ENCODE results near the gene CD81.

The CD81 gene

DNA sequence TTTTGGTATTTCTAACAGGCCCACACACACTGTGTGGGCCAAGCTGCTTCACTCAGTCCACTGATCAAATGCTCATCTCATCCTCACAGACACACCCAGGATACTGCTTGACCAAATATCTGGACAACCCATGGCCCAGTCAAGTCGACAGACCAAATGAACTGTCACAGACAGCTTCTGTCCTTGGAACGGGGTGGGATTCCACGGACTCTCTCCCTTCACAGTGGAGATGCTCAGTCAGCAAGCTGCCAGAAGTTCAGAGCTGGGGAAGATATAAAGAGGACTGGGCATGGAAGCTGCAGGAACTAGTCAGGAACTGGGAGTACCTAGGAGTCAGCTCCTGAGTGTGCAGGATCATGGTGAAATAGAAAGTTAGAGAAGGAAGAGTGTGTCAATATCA is 34.6 kb upstream of the CD81 start (continued):
- TF ChIP-seq POU6F1 (CRISPR knock-in tag; IDR thresholded peaks at IDR 0.05; ENCODE audit: borderline replicate concordance, low read depth) (no peak), ZFP30 (CRISPR knock-in tag; IDR thresholded peaks at IDR 0.05) (no peak), PPARA (CRISPR knock-in tag; IDR thresholded peaks at IDR 0.05; ENCODE audit: borderline replicate concordance) (no peak), ISL1 (CRISPR knock-in tag; IDR thresholded peaks at IDR 0.05) (no peak), ZNF70 (CRISPR knock-in tag; IDR thresholded peaks at IDR 0.05) (no peak), ARNTL (CRISPR knock-in tag; IDR thresholded peaks at IDR 0.05; ENCODE audit: borderline replicate concordance, low read depth) (no peak), CSDC2 (CRISPR knock-in tag; IDR thresholded peaks at IDR 0.05) (no peak), OSR1 (CRISPR knock-in tag; IDR thresholded peaks at IDR 0.05) (no peak), TOX (CRISPR knock-in tag; IDR thresholded peaks at IDR 0.05; ENCODE audit: borderline replicate concordance) (no peak)
- TF ChIP-seq, protein P1, sequence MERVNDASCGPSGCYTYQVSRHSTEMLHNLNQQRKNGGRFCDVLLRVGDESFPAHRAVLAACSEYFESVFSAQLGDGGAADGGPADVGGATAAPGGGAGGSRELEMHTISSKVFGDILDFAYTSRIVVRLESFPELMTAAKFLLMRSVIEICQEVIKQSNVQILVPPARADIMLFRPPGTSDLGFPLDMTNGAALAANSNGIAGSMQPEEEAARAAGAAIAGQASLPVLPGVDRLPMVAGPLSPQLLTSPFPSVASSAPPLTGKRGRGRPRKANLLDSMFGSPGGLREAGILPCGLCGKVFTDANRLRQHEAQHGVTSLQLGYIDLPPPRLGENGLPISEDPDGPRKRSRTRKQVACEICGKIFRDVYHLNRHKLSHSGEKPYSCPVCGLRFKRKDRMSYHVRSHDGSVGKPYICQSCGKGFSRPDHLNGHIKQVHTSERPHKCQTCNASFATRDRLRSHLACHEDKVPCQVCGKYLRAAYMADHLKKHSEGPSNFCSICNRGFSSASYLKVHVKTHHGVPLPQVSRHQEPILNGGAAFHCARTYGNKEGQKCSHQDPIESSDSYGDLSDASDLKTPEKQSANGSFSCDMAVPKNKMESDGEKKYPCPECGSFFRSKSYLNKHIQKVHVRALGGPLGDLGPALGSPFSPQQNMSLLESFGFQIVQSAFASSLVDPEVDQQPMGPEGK (CRISPR knock-in tag; IDR thresholded peaks at IDR 0.05; ENCODE audit: borderline replicate concordance), result no peak

DNA sequence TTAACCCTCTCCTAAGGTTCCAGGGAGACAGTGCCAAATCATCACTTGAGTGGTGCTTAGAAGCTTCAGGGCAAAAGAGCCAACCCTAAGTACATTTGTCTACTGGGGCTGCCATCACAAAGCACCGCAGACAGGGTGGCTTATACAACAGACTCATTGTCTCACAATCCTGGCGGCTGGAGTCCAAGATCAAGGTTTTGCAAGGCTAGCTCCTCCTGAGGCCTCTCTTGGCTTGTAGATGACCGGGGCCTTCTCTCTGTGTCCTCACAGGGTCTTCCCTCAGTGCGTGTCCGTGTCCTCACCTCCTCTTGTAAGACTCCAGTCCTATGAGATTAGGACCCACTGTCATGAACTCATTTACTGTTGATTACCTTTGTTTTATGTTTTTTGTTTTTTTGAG is 34.1 kb upstream of the CD81 start:
- no peak for ATAC-seq
- TF ChIP-seq, protein P2, sequence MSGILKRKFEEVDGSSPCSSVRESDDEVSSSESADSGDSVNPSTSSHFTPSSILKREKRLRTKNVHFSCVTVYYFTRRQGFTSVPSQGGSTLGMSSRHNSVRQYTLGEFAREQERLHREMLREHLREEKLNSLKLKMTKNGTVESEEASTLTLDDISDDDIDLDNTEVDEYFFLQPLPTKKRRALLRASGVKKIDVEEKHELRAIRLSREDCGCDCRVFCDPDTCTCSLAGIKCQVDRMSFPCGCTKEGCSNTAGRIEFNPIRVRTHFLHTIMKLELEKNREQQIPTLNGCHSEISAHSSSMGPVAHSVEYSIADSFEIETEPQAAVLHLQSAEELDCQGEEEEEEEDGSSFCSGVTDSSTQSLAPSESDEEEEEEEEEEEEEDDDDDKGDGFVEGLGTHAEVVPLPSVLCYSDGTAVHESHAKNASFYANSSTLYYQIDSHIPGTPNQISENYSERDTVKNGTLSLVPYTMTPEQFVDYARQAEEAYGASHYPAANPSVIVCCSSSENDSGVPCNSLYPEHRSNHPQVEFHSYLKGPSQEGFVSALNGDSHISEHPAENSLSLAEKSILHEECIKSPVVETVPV (CRISPR knock-in tag; IDR thresholded peaks at IDR 0.05), result no peak
- TF ChIP-seq ZFP30 (CRISPR knock-in tag; IDR thresholded peaks at IDR 0.05), result no peak
- TF ChIP-seq BACH2 (CRISPR knock-in tag; IDR thresholded peaks at IDR 0.05; ENCODE audit: borderline replicate concordance), result no peak
- TF ChIP-seq ARNTL (CRISPR knock-in tag; IDR thresholded peaks at IDR 0.05; ENCODE audit: borderline replicate concordance, low read depth), result no peak
- TF ChIP-seq ZNF565 (CRISPR knock-in tag; conservative IDR thresholded peaks at IDR 0.05; ENCODE audit: low read depth), result no peak
- no peak for TF ChIP-seq SNAI2 (CRISPR knock-in tag; IDR thresholded peaks at IDR 0.05)
- no peak for TF ChIP-seq ZNF8 (CRISPR knock-in tag; IDR thresholded peaks at IDR 0.05)
- no peak for TF ChIP-seq PPARA (CRISPR knock-in tag; IDR thresholded peaks at IDR 0.05; ENCODE audit: borderline replicate concordance)
- TF ChIP-seq POU6F1 (CRISPR knock-in tag; IDR thresholded peaks at IDR 0.05; ENCODE audit: borderline replicate concordance, low read depth), result no peak
- TF ChIP-seq OSR1 (CRISPR knock-in tag; IDR thresholded peaks at IDR 0.05), result no peak
- no peak for TF ChIP-seq TOX (CRISPR knock-in tag; IDR thresholded peaks at IDR 0.05; ENCODE audit: borderline replicate concordance)
- no peak for TF ChIP-seq CSDC2 (CRISPR knock-in tag; IDR thresholded peaks at IDR 0.05)
- TF ChIP-seq ISL1 (CRISPR knock-in tag; IDR thresholded peaks at IDR 0.05), result no peak
- TF ChIP-seq ESRRG (CRISPR knock-in tag; IDR thresholded peaks at IDR 0.05), result no peak
- TF ChIP-seq, protein P3, sequence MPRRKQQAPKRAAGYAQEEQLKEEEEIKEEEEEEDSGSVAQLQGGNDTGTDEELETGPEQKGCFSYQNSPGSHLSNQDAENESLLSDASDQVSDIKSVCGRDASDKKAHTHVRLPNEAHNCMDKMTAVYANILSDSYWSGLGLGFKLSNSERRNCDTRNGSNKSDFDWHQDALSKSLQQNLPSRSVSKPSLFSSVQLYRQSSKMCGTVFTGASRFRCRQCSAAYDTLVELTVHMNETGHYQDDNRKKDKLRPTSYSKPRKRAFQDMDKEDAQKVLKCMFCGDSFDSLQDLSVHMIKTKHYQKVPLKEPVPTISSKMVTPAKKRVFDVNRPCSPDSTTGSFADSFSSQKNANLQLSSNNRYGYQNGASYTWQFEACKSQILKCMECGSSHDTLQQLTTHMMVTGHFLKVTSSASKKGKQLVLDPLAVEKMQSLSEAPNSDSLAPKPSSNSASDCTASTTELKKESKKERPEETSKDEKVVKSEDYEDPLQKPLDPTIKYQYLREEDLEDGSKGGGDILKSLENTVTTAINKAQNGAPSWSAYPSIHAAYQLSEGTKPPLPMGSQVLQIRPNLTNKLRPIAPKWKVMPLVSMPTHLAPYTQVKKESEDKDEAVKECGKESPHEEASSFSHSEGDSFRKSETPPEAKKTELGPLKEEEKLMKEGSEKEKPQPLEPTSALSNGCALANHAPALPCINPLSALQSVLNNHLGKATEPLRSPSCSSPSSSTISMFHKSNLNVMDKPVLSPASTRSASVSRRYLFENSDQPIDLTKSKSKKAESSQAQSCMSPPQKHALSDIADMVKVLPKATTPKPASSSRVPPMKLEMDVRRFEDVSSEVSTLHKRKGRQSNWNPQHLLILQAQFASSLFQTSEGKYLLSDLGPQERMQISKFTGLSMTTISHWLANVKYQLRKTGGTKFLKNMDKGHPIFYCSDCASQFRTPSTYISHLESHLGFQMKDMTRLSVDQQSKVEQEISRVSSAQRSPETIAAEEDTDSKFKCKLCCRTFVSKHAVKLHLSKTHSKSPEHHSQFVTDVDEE (CRISPR knock-in tag; IDR thresholded peaks at IDR 0.05), result no peak

GRCh38 chr11:2343502-2343901 is 33.6 kb upstream of the CD81 start:
- no peak for ATAC-seq
- TF ChIP-seq SNAI2 (CRISPR knock-in tag; IDR thresholded peaks at IDR 0.05) (no peak), PPARA (CRISPR knock-in tag; IDR thresholded peaks at IDR 0.05; ENCODE audit: borderline replicate concordance) (no peak), ZFP3 (CRISPR knock-in tag; IDR thresholded peaks at IDR 0.05) (no peak)

- no peak for ATAC-seq
- TF ChIP-seq TCF4 (CRISPR knock-in tag; IDR thresholded peaks at IDR 0.05; ENCODE audit: borderline replicate concordance), result no peak
- TF ChIP-seq POU6F1 (CRISPR knock-in tag; IDR thresholded peaks at IDR 0.05; ENCODE audit: borderline replicate concordance, low read depth), result no peak
- no peak for TF ChIP-seq GLIS3 (CRISPR knock-in tag; IDR thresholded peaks at IDR 0.05)
- no peak for TF ChIP-seq ESRRG (CRISPR knock-in tag; IDR thresholded peaks at IDR 0.05)
- TF ChIP-seq, protein P3 (CRISPR knock-in tag; IDR thresholded peaks at IDR 0.05), result no peak
- no peak for TF ChIP-seq BACH2 (CRISPR knock-in tag; IDR thresholded peaks at IDR 0.05; ENCODE audit: borderline replicate concordance)
- TF ChIP-seq ZNF8 (CRISPR knock-in tag; IDR thresholded peaks at IDR 0.05), result no peak
These were observed 32.1 kb upstream of the CD81 start for GRCh38 chr11:2345050-2345449.
